GM11168 (cell line): Measurements from ENCODE around the gene KIF13A.
"Not testable (repeated sequence)": the region's sequence is repeated elsewhere in the genome, so short reads cannot be mapped to it uniquely, and the experiment has no call there.

Experiments
- in situ Hi-C: fragments of 300-500 bp; cut with MboI; formaldehyde crosslinking; loops from one replicate; pipeline ENCODE4 v1.12.0; 2022; ENCODE audit warnings: low sequenced_read_pairs; ENCODE audit not compliant: unreplicated experiment

Gene KIF13A

GRCh38 chr6:17741507-17741906 is 245.9 kb downstream of the KIF13A start:
- in situ Hi-C loops: no loop called here

GRCh38 chr6:17740559-17741220 is 246.7 kb downstream of the KIF13A start:
- in situ Hi-C loops: no loop called here

GRCh38 chr6:17737704-17738252 is 249.7 kb downstream of the KIF13A start:
- in situ Hi-C loops: no loop called here

- in situ Hi-C loops: not testable (repeated sequence)
Observed at GRCh38 chr6:17735311-17735710, 252.1 kb downstream of the KIF13A start.

GRCh38 chr6:17730078-17730704 is 257.2 kb downstream of the KIF13A start:
- in situ Hi-C loops: no loop called here

GRCh38 chr6:17729223-17730077 is 258.0 kb downstream of the KIF13A start:
- in situ Hi-C loops: no loop called here

- in situ Hi-C loops: no loop called here
Observed at GRCh38 chr6:17728551-17729222, 258.7 kb downstream of the KIF13A start.

- in situ Hi-C loops: no loop called here
Observed at GRCh38 chr6:17725083-17725482, 262.4 kb downstream of the KIF13A start.

- in situ Hi-C loops: loop anchor here (25.0 kb wide), 1 partner anchor 413 kb away; no protein-coding TSS in a partner anchor
Observed at GRCh38 chr6:17724341-17724740, 263.1 kb downstream of the KIF13A start.

- in situ Hi-C loops: loop anchor here (25.0 kb wide), 1 partner anchor 416 kb away; no protein-coding TSS in a partner anchor
Observed at GRCh38 chr6:17721671-17722070, 265.8 kb downstream of the KIF13A start.

GRCh38 chr6:17719323-17720041 is 268.0 kb downstream of the KIF13A start:
- in situ Hi-C loops: loop anchor here (25.0 kb wide), 1 partner anchor 418 kb away; no protein-coding TSS in a partner anchor

GRCh38 chr6:17716221-17716620 is 271.2 kb downstream of the KIF13A start:
- in situ Hi-C loops: loop anchor here (25.0 kb wide), 1 partner anchor 421 kb away; no protein-coding TSS in a partner anchor

- in situ Hi-C loops: loop anchor here (25.0 kb wide), 1 partner anchor 422 kb away; no protein-coding TSS in a partner anchor
Observed at GRCh38 chr6:17714879-17715851, 272.3 kb downstream of the KIF13A start.

- in situ Hi-C loops: loop anchor here (25.0 kb wide), 1 partner anchor 423 kb away; no protein-coding TSS in a partner anchor
Observed at GRCh38 chr6:17714177-17714576, 273.3 kb downstream of the KIF13A start.

- in situ Hi-C loops: loop anchor here (25.0 kb wide), 1 partner anchor 425 kb away; no protein-coding TSS in a partner anchor
Observed at GRCh38 chr6:17712576-17712975, 274.9 kb downstream of the KIF13A start.

- in situ Hi-C loops: loop anchor here (25.0 kb wide), 1 partner anchor 427 kb away; no protein-coding TSS in a partner anchor
Observed at GRCh38 chr6:17710331-17710730, 277.1 kb downstream of the KIF13A start.

- in situ Hi-C loops: loop anchor here (25.0 kb wide), 1 partner anchor 428 kb away; no protein-coding TSS in a partner anchor
Observed at GRCh38 chr6:17709476-17709875, 278.0 kb downstream of the KIF13A start.
